ENCODE results near the gene ATG13. TPM values are rescaled to one million over a fixed set of nuclear protein-coding genes. Genes with fewer than 3 reads are reported as not detected.

ATG13 gene
- total RNA-seq, 1 donor from 2014 or later = 42.1 TPM

- H3K36me3 ChIP-seq = peaks cover 37% of the 10 kb centered on the region
- no peaks in the 10 kb centered on the region for H3K9me3 ChIP-seq (replicated peaks)
- intact Hi-C loops (cut with micrococcal nuclease) = no loop called here
- no peak overlapping the region for H3K27ac ChIP-seq (replicated peaks)
- DNase-seq = no peak
- H3K4me3 ChIP-seq = peak overlapping the region; percentile 97
- no peak for TF ChIP-seq CTCF (IDR thresholded peaks at IDR 0.05; ENCODE audit: borderline replicate concordance)
- peaks cover 68% of the 10 kb centered on the region for H3K4me1 ChIP-seq
- no peaks in the 10 kb centered on the region for H3K27me3 ChIP-seq (ENCODE audit: low read depth)
Measured at GRCh38 chr11:46618837-46619236, 1.5 kb downstream of the ATG13 start.

- DNase-seq = no peak
- H3K4me1 ChIP-seq = peaks cover 23% of the 10 kb centered on the region
- H3K36me3 ChIP-seq = peaks cover 73% of the 10 kb centered on the region
- H3K4me3 ChIP-seq = no peak overlapping the region
- no peak overlapping the region for H3K27ac ChIP-seq (replicated peaks)
- H3K27me3 ChIP-seq (ENCODE audit: low read depth) = no peaks in the 10 kb centered on the region
- intact Hi-C loops (cut with micrococcal nuclease) = no loop called here
- no peak for TF ChIP-seq CTCF (IDR thresholded peaks at IDR 0.05; ENCODE audit: borderline replicate concordance)
- H3K9me3 ChIP-seq (replicated peaks) = no peaks in the 10 kb centered on the region
Measured at GRCh38 chr11:46625406-46625805, 8.1 kb downstream of the ATG13 start.

- Histone ChIP-seq H3K36me3 (peaks cover 57% of the 10 kb centered on the region), H3K27ac (replicated peaks) (no peak overlapping the region), H3K4me1 (peaks cover 11% of the 10 kb centered on the region), H3K4me3 (no peak overlapping the region), H3K27me3 (ENCODE audit: low read depth) (no peaks in the 10 kb centered on the region), H3K9me3 (replicated peaks) (no peaks in the 10 kb centered on the region)
- TF ChIP-seq CTCF (IDR thresholded peaks at IDR 0.05; ENCODE audit: borderline replicate concordance) = no peak
- intact Hi-C loops (cut with micrococcal nuclease) = no loop called here
- DNase-seq = no peak
Measured at GRCh38 chr11:46628961-46629360, 11.6 kb downstream of the ATG13 start.

- H3K27ac ChIP-seq (replicated peaks) = no peak overlapping the region
- H3K27me3 ChIP-seq (ENCODE audit: low read depth) = no peaks in the 10 kb centered on the region
- no peak for DNase-seq
- peaks cover 46% of the 10 kb centered on the region for H3K36me3 ChIP-seq
- H3K4me3 ChIP-seq = no peak overlapping the region
- TF ChIP-seq CTCF (IDR thresholded peaks at IDR 0.05; ENCODE audit: borderline replicate concordance) = no peak
- intact Hi-C loops (cut with micrococcal nuclease) = no loop called here
- no peaks in the 10 kb centered on the region for H3K9me3 ChIP-seq (replicated peaks)
- peaks cover 11% of the 10 kb centered on the region for H3K4me1 ChIP-seq
Measured at GRCh38 chr11:46630237-46630636, 12.9 kb downstream of the ATG13 start.

- Histone ChIP-seq H3K4me1 (peaks cover 11% of the 10 kb centered on the region), H3K9me3 (replicated peaks) (no peaks in the 10 kb centered on the region), H3K4me3 (no peak overlapping the region), H3K27ac (replicated peaks) (no peak overlapping the region), H3K27me3 (ENCODE audit: low read depth) (no peaks in the 10 kb centered on the region), H3K36me3 (peaks cover 32% of the 10 kb centered on the region)
- intact Hi-C loops (cut with micrococcal nuclease) = no loop called here
- no peak for TF ChIP-seq CTCF (IDR thresholded peaks at IDR 0.05; ENCODE audit: borderline replicate concordance)
- DNase-seq = no peak
Measured at GRCh38 chr11:46631676-46632075, 14.3 kb downstream of the ATG13 start.

- peaks cover 28% of the 10 kb centered on the region for H3K36me3 ChIP-seq
- intact Hi-C loops (cut with micrococcal nuclease) = no loop called here
- H3K9me3 ChIP-seq (replicated peaks) = no peaks in the 10 kb centered on the region
- H3K27me3 ChIP-seq (ENCODE audit: low read depth) = no peaks in the 10 kb centered on the region
- H3K4me3 ChIP-seq = no peak overlapping the region
- no peak overlapping the region for H3K27ac ChIP-seq (replicated peaks)
- no peak for DNase-seq
- no peak for TF ChIP-seq CTCF (IDR thresholded peaks at IDR 0.05; ENCODE audit: borderline replicate concordance)
- peaks cover 11% of the 10 kb centered on the region for H3K4me1 ChIP-seq
Measured at GRCh38 chr11:46632502-46632901, 15.1 kb downstream of the ATG13 start.
